B cell (primary cell): ENCODE measurements around the gene MATN1. TPM values are rescaled to one million over a fixed set of nuclear protein-coding genes. Genes with fewer than 3 reads are reported as not detected.

Source experiments
- ATAC-seq: fragments of 200-7000 bp; cut with Tn5 transposase; one replicate; pipeline ENCODE4 v1.10.0; 2021; ENCODE audit warnings: low read depth, mild to moderate bottlenecking, moderate number of reproducible peaks, moderate library complexity
- CTCF ChIA-PET: fragments of 350-600 bp; sonication (Branson Sonifier 250); formaldehyde crosslinking; loops from one replicate; lab custom pipeline; 2021; ENCODE audit warnings: antibody characterized with exemption, inconsistent platforms; lab: Charles Lee
- POLR2A ChIA-PET: fragments of 350-600 bp; sonication (Branson Sonifier 250); formaldehyde crosslinking; loops from one replicate; lab custom pipeline; 2021; ENCODE audit warnings: antibody characterized with exemption; lab: Charles Lee
- DNase-seq: peaks from one replicate; pipeline ENCODE4 v3.0.0; 2013
- H2AFZ ChIP-seq: 2 replicates; pipeline ENCODE4 v1.6.1; 2012; ENCODE audit warnings: mild to moderate bottlenecking, low read depth, low read length; ENCODE audit not compliant: insufficient read depth, poor library complexity, severe bottlenecking
- H3K27ac ChIP-seq, 2 donors: 1 replicate in 1 of 2; 2 replicates in 1 of 2; pipeline ENCODE4 v1.5.1; 2012 to 2013; ENCODE audit warnings: low read length in 2 of 2, mild to moderate bottlenecking in 2 of 2, moderate library complexity in 1 of 2
- H3K27me3 ChIP-seq, 4 experiments: fragments of 200-600 bp in 1 of 4; sonication (generic) in 1 of 4; replicated peaks in 1 of 4; 1 replicate in 2 of 4; 2 replicates in 2 of 4; pipeline versions ENCODE4 v1.6.1 to v1.7.0; 2013 to 2016; ENCODE audit warnings: low read length in 3 of 4, mild to moderate bottlenecking in 2 of 4, mixed read lengths in 1 of 4, moderate library complexity in 1 of 4; ENCODE audit not compliant: insufficient read depth in 4 of 4, control insufficient read depth in 3 of 4; ENCODE audit errors: control extremely low read depth in 1 of 4
- H3K36me3 ChIP-seq, 2 experiments: replicated peaks in 1 of 2; 1 replicate in 1 of 2; 2 replicates in 1 of 2; pipeline versions ENCODE4 v1.6.1 to v1.7.1; 2013; ENCODE audit warnings: low read length in 1 of 2; ENCODE audit not compliant: insufficient read depth in 2 of 2, control insufficient read depth in 1 of 2; ENCODE audit errors: control extremely low read depth in 1 of 2, extremely low read depth in 1 of 2
- H3K4me1 ChIP-seq, 2 donors: fragments of 200-600 bp in 1 of 2; sonication (generic) in 1 of 2; 1 replicate in 1 of 2; 2 replicates in 1 of 2; pipeline versions ENCODE4 v1.5.1 to v1.6.1; 2013 to 2017; ENCODE audit warnings: low read length in 2 of 2; ENCODE audit not compliant: control insufficient read depth in 2 of 2, insufficient read depth in 2 of 2
- H3K4me2 ChIP-seq: replicated peaks from 2 replicates; pipeline ENCODE3; 2012; ENCODE audit warnings: mild to moderate bottlenecking, low read depth, low read length; ENCODE audit not compliant: poor library complexity, severe bottlenecking
- H3K4me3 ChIP-seq, 5 experiments: fragments of 200-600 bp in 1 of 5; sonication (generic) in 1 of 5; 1 replicate in 3 of 5; 2 replicates in 2 of 5; pipeline versions ENCODE4 v1.5.1 to v1.7.0; 2011 to 2016; ENCODE audit warnings: low read length in 4 of 5, mild to moderate bottlenecking in 4 of 5, low read depth in 2 of 5, control low read depth in 1 of 5, moderate library complexity in 1 of 5; ENCODE audit not compliant: insufficient read depth in 1 of 5; ENCODE audit errors: control extremely low read depth in 1 of 5, extremely low read depth in 1 of 5
- H3K79me2 ChIP-seq: fragments of 200-600 bp; sonication (generic); one replicate; pipeline ENCODE4 v1.6.0; 2016; ENCODE audit warnings: low read length; ENCODE audit not compliant: control insufficient read depth, insufficient read depth
- H3K9ac ChIP-seq: fragments of 200-600 bp; sonication (generic); 2 replicates; pipeline ENCODE4 v1.6.1; 2017; ENCODE audit warnings: mild to moderate bottlenecking, low read length, moderate library complexity
- H3K9me3 ChIP-seq, 3 donors: one replicate each; pipeline versions ENCODE4 v1.6.1 to v1.7.1; 2013; ENCODE audit warnings: low read length in 2 of 3; ENCODE audit not compliant: control insufficient read depth in 2 of 3, insufficient read depth in 1 of 3; ENCODE audit errors: control extremely low read depth in 1 of 3
- H4K20me1 ChIP-seq: 2 replicates; pipeline ENCODE4 v1.6.0; 2012; ENCODE audit warnings: mild to moderate bottlenecking, low read length; ENCODE audit not compliant: insufficient read depth, control insufficient read depth, poor library complexity, severe bottlenecking
- H3K27ac Mint-ChIP-seq: one replicate; pipeline ENCODE4 v1.8.0; 2021; ENCODE audit warnings: mixed read lengths
- H3K27me3 Mint-ChIP-seq: one replicate; pipeline ENCODE4 v1.8.0; 2021; ENCODE audit warnings: mixed read lengths
- H3K4me1 Mint-ChIP-seq: one replicate; pipeline ENCODE4 v1.8.0; 2021; ENCODE audit warnings: mixed read lengths
- H3K4me3 Mint-ChIP-seq: one replicate; pipeline ENCODE4 v1.8.0; 2021; ENCODE audit warnings: mixed read lengths
- H3K9me3 Mint-ChIP-seq: one replicate; pipeline ENCODE4 v1.8.0; 2022; ENCODE audit warnings: mixed read lengths; ENCODE audit not compliant: insufficient read depth
- CTCF ChIP-seq: fragments of 200-600 bp; IDR thresholded peaks from one replicate; pipeline ENCODE4 v1.8.0; 2022; ENCODE audit warnings: antibody characterized with exemption, mild to moderate bottlenecking
- EZH2 ChIP-seq: IDR thresholded peaks from 2 replicates; pipeline ENCODE4 v1.6.1; 2012; ENCODE audit warnings: borderline replicate concordance, low read depth, mild to moderate bottlenecking, moderate library complexity, low read length; ENCODE audit not compliant: insufficient read depth, poor library complexity, severe bottlenecking
- WGBS: methylation state at CpG from one replicate; pipeline ENCODE4 v1.1.5; 2013; ENCODE audit warnings: missing lambda C conversion rate; ENCODE audit not compliant: insufficient coverage; 5-methylcytosine and 5-hydroxymethylcytosine counted together
- intact Hi-C: fragments of 100-400 bp; cut with micrococcal nuclease; formaldehyde crosslinking; loops from one replicate; pipeline ENCODE4 v1.10.0; 2022
- polyA plus RNA-seq: library from polyadenylated mRNA; depleted of rRNA; stranded (reverse); fragments of >200 nt; gene quantifications from 2 replicates; pipeline ENCODE4 v1.2.3, GENCODE V29; 2012
- total RNA-seq, 2 donors: library from RNA; stranded (reverse); fragments of 120-200 nt in 1 of 2; gene quantifications; 1 replicate in 1 of 2; 2 replicates in 1 of 2; pipeline versions ENCODE4 v1.2.3 to v1.2.4, GENCODE V29; 2013 to 2022

MATN1 gene
- total and polyA plus RNA-seq, 2 donors (not counting 1 experiment from before 2014, with no cell fraction given): 2.5 to 3.2 TPM

- peaks cover 69% of the 10 kb centered on the region for H3K4me1 Mint-ChIP-seq
- peak overlapping the region; percentile 96 for H3K27ac Mint-ChIP-seq
Observed at GRCh38 chr1:30730346-30731108, 7.1 kb upstream of the MATN1 start.

More at GRCh38 chr1:30730346-30731108, 7.1 kb upstream of the MATN1 start:
- DNase-seq (peak; percentile 70), ATAC-seq (peak; percentile 51)
- peak overlapping the region; percentile 77 for H3K4me3 Mint-ChIP-seq
- ChIA-PET POLR2A (interaction anchor here (0.6 to 5.3 kb wide), 11 partner anchors 11 to 168 kb away, joined by 3 to 30 read pairs (median 8); no protein-coding TSS in a partner anchor), CTCF (interaction anchor here (1.0 to 38.6 kb wide), 5 partner anchors 10 to 149 kb away, joined by 3 to 769 read pairs (median 78); partner anchors contain the start of gene LAPTM5)
- H3K9ac ChIP-seq: peak overlapping the region; percentile 49
- TF ChIP-seq CTCF: no peak
- no peak for TF ChIP-seq EZH2
- H3K27ac ChIP-seq: peak overlapping the region; percentile 70 to 82
- no peaks in the 10 kb centered on the region for H3K27me3 Mint-ChIP-seq
- H3K27me3 ChIP-seq: no peaks in the 10 kb centered on the region
- intact Hi-C loops: no loop called here
- peak overlapping the region in 4 of 5 experiments; percentile 8 to 52 (median 18) for H3K4me3 ChIP-seq
- no peak overlapping the region for H2AFZ ChIP-seq
- H3K9me3 ChIP-seq: no peaks in the 10 kb centered on the region
- peaks cover 25% of the 10 kb centered on the region for H4K20me1 ChIP-seq
- peaks cover 7 to 61% of the 10 kb centered on the region in 2 experiments for H3K36me3 ChIP-seq
- H3K4me2 ChIP-seq: peak overlapping the region; percentile 81
- H3K79me2 ChIP-seq: peaks cover 24% of the 10 kb centered on the region
- peaks cover 41 to 54% of the 10 kb centered on the region in 2 donors for H3K4me1 ChIP-seq
- no peaks in the 10 kb centered on the region for H3K9me3 Mint-ChIP-seq
- WGBS: 43% methylated on average over 13 of the region's 23 CpGs
